Liver (tissue), 9 donors: ENCODE data around the gene EDIL3. TPM values are rescaled to one million over a fixed set of nuclear protein-coding genes. Genes with fewer than 3 reads are reported as not detected.

ENCODE experiments used
- DNase-seq: peaks from one replicate; pipeline ENCODE4 v3.0.0-alpha.2; 2017; ENCODE audit warnings: low spot score
- H3K27ac ChIP-seq, 2 donors: one replicate each; pipeline ENCODE4 v1.7.0; 2013; ENCODE audit warnings: inconsistent platforms in 2 of 2, low read length in 2 of 2, control low read depth in 1 of 2, low read depth in 1 of 2, mild to moderate bottlenecking in 1 of 2
- H3K27me3 ChIP-seq, 4 donors: one replicate each; pipeline versions ENCODE4 v1.6.1 to v1.7.0; 2013; ENCODE audit warnings: low read length in 3 of 4, inconsistent platforms in 1 of 4, mild to moderate bottlenecking in 1 of 4, moderate library complexity in 1 of 4; ENCODE audit not compliant: control insufficient read depth in 4 of 4, insufficient read depth in 4 of 4
- H3K36me3 ChIP-seq, 4 donors: one replicate each; pipeline versions ENCODE4 v1.6.1 to v1.7.0; 2013; ENCODE audit warnings: low read length in 3 of 4, mild to moderate bottlenecking in 3 of 4, low read depth in 1 of 4, moderate library complexity in 1 of 4; ENCODE audit not compliant: control insufficient read depth in 4 of 4, insufficient read depth in 3 of 4
- H3K4me1 ChIP-seq, 4 donors: one replicate each; pipeline versions ENCODE4 v1.6.1 to v1.7.0; 2013; ENCODE audit warnings: low read length in 3 of 4, mild to moderate bottlenecking in 3 of 4, moderate library complexity in 1 of 4; ENCODE audit not compliant: control insufficient read depth in 4 of 4, insufficient read depth in 4 of 4
- H3K4me3 ChIP-seq, 3 donors: one replicate each; pipeline versions ENCODE4 v1.6.1 to v1.7.0; 2013; ENCODE audit warnings: low read length in 3 of 3, control low read depth in 1 of 3, low read depth in 1 of 3, mild to moderate bottlenecking in 1 of 3
- H3K9ac ChIP-seq, 2 donors: one replicate each; pipeline ENCODE4 v1.7.0; 2013; ENCODE audit warnings: low read length in 2 of 2, mild to moderate bottlenecking in 2 of 2, moderate library complexity in 2 of 2, control low read depth in 1 of 2, low read depth in 1 of 2
- H3K9me3 ChIP-seq, 4 donors: one replicate each; pipeline versions ENCODE4 v1.6.1 to v1.7.0; 2013; ENCODE audit warnings: low read length in 3 of 4; ENCODE audit not compliant: control insufficient read depth in 4 of 4
- ATF3 ChIP-seq: IDR thresholded peaks from 2 replicates; pipeline ENCODE4 v1.6.1; 2016; ENCODE audit warnings: antibody characterized with exemption
- EGR1 ChIP-seq, 2 donors: IDR thresholded peaks; 2 replicates each; pipeline ENCODE4 v1.6.1; 2016 to 2018; ENCODE audit warnings: antibody characterized with exemption in 2 of 2, low read depth in 2 of 2
- FOXA1 ChIP-seq: IDR thresholded peaks from 2 replicates; pipeline ENCODE4 v1.6.1; 2016; ENCODE audit warnings: antibody characterized with exemption
- FOXA2 ChIP-seq: IDR thresholded peaks from 2 replicates; pipeline ENCODE4 v1.6.1; 2016; ENCODE audit warnings: antibody characterized with exemption
- GABPA ChIP-seq, 2 donors: IDR thresholded peaks in 1 of 2; conservative IDR thresholded peaks in 1 of 2; 2 replicates each; pipeline ENCODE4 v1.6.1; 2016; ENCODE audit warnings: antibody characterized with exemption in 2 of 2, mild to moderate bottlenecking in 1 of 2, moderate library complexity in 1 of 2
- HNF4A ChIP-seq, 2 donors: conservative IDR thresholded peaks; 2 replicates each; pipeline ENCODE4 v1.6.1; 2016; ENCODE audit warnings: antibody characterized with exemption in 2 of 2, mild to moderate bottlenecking in 2 of 2
- HNF4G ChIP-seq: IDR thresholded peaks from 2 replicates; pipeline ENCODE4 v1.6.1; 2016; ENCODE audit warnings: antibody characterized with exemption
- JUND ChIP-seq, 2 donors: IDR thresholded peaks; 2 replicates each; pipeline ENCODE4 v1.6.1; 2016; ENCODE audit warnings: antibody characterized with exemption in 2 of 2
- MAX ChIP-seq: IDR thresholded peaks from 2 replicates; pipeline ENCODE4 v1.6.1; 2016; ENCODE audit warnings: antibody characterized with exemption
- NR2F2 ChIP-seq: IDR thresholded peaks from 2 replicates; pipeline ENCODE4 v1.6.1; 2016; ENCODE audit warnings: antibody characterized with exemption
- RAD21 ChIP-seq, 2 donors: IDR thresholded peaks; 2 replicates each; pipeline ENCODE4 v1.6.1; 2016; ENCODE audit warnings: antibody characterized with exemption in 2 of 2, mild to moderate bottlenecking in 2 of 2
- RXRA ChIP-seq, 2 donors: IDR thresholded peaks; 2 replicates each; pipeline ENCODE4 v1.6.1; 2017 to 2018; ENCODE audit warnings: antibody characterized with exemption in 2 of 2, mild to moderate bottlenecking in 1 of 2
- SP1 ChIP-seq: IDR thresholded peaks from 2 replicates; pipeline ENCODE4 v1.6.1; 2018; ENCODE audit warnings: antibody characterized with exemption, mild to moderate bottlenecking
- TAF1 ChIP-seq: conservative IDR thresholded peaks from 2 replicates; pipeline ENCODE4 v1.6.1; 2016; ENCODE audit warnings: antibody characterized with exemption, mild to moderate bottlenecking
- YY1 ChIP-seq: IDR thresholded peaks from 2 replicates; pipeline ENCODE4 v1.6.1; 2016; ENCODE audit warnings: antibody characterized with exemption, mild to moderate bottlenecking
- ZBTB33 ChIP-seq: IDR thresholded peaks from 2 replicates; pipeline ENCODE4 v1.6.1; 2016; ENCODE audit warnings: antibody characterized with exemption
- WGBS: extraction: QIAGEN DNeasy Blood & Tissue Kit; methylation state at CpG from one replicate; pipeline ENCODE4 v1.1.7; 2013; 5-methylcytosine and 5-hydroxymethylcytosine counted together
- polyA plus RNA-seq, 2 donors: library from polyadenylated mRNA; stranded (reverse) in 1 of 2; unstranded in 1 of 2; fragments of 200-250 nt in 1 of 2; fragments of >200 nt in 1 of 2; fragmentation: Nextera tagmentation in 1 of 2; extraction: Ambion mirVana in 1 of 2; gene quantifications; one replicate each; pipeline versions ENCODE4 v1.2.1 to v1.2.3, GENCODE V29; 2013 to 2015
- total RNA-seq, 2 donors: library from RNA; depleted of rRNA; stranded (reverse); fragments of >200 nt; gene quantifications; one replicate each; pipeline ENCODE4 v1.2.3, GENCODE V29; 2014
- TF ChIP-seq, protein P1 (sequence below): IDR thresholded peaks from 2 replicates; pipeline ENCODE4 v1.6.1; 2016; ENCODE audit warnings: antibody characterized with exemption, mild to moderate bottlenecking
- TF ChIP-seq, protein P2 (sequence below): fragments of 150-350 bp; IDR thresholded peaks from 2 replicates; pipeline ENCODE4 v1.5.1; 2017; ENCODE audit warnings: improper control_type of control experiment, low read depth, low read length; ENCODE audit not compliant: missing input control
- donor health status: healthy.
- donor health status: healthy.
- donor health status: healthy.
- donor health status: healthy.
- donor health status: healthy.

Gene EDIL3
- total and polyA plus RNA-seq, 4 donors, result 0.33 to 12.0 (median 0.76) TPM

DNA sequence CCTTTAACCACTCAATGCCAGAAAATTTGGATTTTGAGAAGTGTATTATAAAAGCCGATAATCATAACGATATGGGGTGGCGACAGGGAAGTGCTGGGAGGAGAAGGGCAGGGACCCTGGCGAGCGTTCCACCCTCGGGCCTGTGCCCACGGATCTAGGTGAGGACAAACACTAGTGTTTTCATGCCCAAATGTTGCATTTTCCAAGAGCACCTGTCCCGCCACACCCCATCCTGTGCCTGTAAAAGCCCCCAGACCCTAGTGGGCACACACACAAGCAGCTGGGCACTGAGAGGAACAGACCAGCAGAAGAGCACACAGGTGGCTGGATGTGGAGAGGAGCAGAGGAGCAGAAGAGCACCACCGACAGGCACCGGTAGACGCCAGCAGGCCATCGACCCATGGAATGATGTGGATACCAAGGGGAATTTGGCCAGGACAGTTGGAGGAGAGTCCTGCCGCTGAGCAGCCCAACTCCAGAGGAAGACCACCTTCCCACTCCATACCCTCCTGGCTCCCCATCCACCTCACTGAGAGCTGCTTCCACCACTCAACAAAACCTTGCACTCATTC, 315.0 kb downstream of the EDIL3 start:
- Histone ChIP-seq H3K27me3 (no peaks in the 10 kb centered on the region), H3K9me3 (no peaks in the 10 kb centered on the region), H3K4me1 (no peaks in the 10 kb centered on the region), H3K9ac (no peak overlapping the region), H3K27ac (no peak overlapping the region), H3K4me3 (no peak overlapping the region), H3K36me3 (no peaks in the 10 kb centered on the region)
- DNase-seq, result no peak
- 92% methylated on average over 13 of the region's 13 CpGs for WGBS
- no peak for TF ChIP-seq ATF3
- no peak for TF ChIP-seq YY1
- no peak for TF ChIP-seq JUND (IDR thresholded peaks at IDR 0.05)
- no peak for TF ChIP-seq RXRA (IDR thresholded peaks at IDR 0.05)
- no peak for TF ChIP-seq EGR1 (IDR thresholded peaks at IDR 0.05; ENCODE audit: low read depth in 2 of 2)

DNA sequence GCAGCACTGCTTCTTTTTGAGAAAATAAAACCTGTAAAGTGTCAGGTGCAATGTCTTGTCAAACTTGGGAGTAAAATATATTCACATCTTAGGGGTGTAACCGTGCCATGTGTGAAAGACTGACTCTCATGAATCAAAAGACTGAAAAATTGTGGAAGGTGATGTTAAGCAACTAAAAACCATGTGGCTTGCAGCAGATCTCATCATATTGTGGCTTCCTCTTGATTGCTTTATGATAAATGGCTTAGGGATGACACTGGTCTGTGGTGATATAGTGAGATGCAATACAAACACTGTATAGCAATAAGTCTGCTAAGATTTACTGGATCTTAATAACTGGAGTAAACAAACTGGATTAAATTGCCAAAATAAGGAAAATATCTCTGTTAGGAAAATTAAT, 321.6 kb downstream of the EDIL3 start:
- Histone ChIP-seq H3K27ac (no peak overlapping the region), H3K4me3 (no peak overlapping the region), H3K36me3 (no peaks in the 10 kb centered on the region), H3K4me1 (no peaks in the 10 kb centered on the region), H3K9me3 (no peaks in the 10 kb centered on the region), H3K9ac (no peak overlapping the region), H3K27me3 (no peaks in the 10 kb centered on the region)
- TF ChIP-seq FOXA1 (no peak), YY1 (no peak), NR2F2 (no peak), HNF4A (conservative IDR thresholded peaks at IDR 0.05) (no peak), EGR1 (IDR thresholded peaks at IDR 0.05; ENCODE audit: low read depth in 2 of 2) (no peak), GABPA (IDR thresholded peaks at IDR 0.05 in 1 of 2, conservative IDR thresholded peaks at IDR 0.05 in 1 of 2) (no peak), ATF3 (no peak), JUND (IDR thresholded peaks at IDR 0.05) (no peak), RXRA (IDR thresholded peaks at IDR 0.05) (no peak), RAD21 (IDR thresholded peaks at IDR 0.05) (no peak), SP1 (no peak), FOXA2 (no peak), HNF4G (no peak), ZBTB33 (no peak), TAF1 (no peak), MAX (no peak)
- TF ChIP-seq, protein P1, sequence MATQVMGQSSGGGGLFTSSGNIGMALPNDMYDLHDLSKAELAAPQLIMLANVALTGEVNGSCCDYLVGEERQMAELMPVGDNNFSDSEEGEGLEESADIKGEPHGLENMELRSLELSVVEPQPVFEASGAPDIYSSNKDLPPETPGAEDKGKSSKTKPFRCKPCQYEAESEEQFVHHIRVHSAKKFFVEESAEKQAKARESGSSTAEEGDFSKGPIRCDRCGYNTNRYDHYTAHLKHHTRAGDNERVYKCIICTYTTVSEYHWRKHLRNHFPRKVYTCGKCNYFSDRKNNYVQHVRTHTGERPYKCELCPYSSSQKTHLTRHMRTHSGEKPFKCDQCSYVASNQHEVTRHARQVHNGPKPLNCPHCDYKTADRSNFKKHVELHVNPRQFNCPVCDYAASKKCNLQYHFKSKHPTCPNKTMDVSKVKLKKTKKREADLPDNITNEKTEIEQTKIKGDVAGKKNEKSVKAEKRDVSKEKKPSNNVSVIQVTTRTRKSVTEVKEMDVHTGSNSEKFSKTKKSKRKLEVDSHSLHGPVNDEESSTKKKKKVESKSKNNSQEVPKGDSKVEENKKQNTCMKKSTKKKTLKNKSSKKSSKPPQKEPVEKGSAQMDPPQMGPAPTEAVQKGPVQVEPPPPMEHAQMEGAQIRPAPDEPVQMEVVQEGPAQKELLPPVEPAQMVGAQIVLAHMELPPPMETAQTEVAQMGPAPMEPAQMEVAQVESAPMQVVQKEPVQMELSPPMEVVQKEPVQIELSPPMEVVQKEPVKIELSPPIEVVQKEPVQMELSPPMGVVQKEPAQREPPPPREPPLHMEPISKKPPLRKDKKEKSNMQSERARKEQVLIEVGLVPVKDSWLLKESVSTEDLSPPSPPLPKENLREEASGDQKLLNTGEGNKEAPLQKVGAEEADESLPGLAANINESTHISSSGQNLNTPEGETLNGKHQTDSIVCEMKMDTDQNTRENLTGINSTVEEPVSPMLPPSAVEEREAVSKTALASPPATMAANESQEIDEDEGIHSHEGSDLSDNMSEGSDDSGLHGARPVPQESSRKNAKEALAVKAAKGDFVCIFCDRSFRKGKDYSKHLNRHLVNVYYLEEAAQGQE, result no peak
- TF ChIP-seq, protein P2, sequence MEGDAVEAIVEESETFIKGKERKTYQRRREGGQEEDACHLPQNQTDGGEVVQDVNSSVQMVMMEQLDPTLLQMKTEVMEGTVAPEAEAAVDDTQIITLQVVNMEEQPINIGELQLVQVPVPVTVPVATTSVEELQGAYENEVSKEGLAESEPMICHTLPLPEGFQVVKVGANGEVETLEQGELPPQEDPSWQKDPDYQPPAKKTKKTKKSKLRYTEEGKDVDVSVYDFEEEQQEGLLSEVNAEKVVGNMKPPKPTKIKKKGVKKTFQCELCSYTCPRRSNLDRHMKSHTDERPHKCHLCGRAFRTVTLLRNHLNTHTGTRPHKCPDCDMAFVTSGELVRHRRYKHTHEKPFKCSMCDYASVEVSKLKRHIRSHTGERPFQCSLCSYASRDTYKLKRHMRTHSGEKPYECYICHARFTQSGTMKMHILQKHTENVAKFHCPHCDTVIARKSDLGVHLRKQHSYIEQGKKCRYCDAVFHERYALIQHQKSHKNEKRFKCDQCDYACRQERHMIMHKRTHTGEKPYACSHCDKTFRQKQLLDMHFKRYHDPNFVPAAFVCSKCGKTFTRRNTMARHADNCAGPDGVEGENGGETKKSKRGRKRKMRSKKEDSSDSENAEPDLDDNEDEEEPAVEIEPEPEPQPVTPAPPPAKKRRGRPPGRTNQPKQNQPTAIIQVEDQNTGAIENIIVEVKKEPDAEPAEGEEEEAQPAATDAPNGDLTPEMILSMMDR, result no peak
- 86% methylated on average over 1 of the region's 1 CpG for WGBS
- DNase-seq, result no peak
